ENCODE data around the gene TOM1L2.

TOM1L2 gene

DNA sequence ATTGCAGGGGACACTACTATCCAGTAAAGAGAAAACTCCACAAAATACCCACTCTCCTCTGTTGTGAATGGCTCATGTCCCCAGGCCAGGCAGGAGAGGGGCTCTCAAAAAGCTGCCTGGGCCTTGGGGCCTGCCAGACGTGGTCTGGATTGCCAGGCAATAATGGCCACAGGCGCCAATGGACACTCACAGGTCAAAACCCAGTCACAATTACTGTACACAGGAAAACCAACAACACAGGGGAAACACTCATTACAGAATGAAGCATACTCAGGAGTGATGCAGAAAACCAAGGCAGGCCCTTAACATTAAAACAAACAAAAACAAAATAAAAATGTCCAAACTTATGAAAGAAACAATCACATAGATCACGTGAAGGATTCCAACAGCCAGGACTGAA, 100.3 kb downstream of the TOM1L2 start:
- H3K4me3 ChIP-seq (ENCODE audit: low read depth, low read length), result no peak overlapping the region
- TF ChIP-seq, protein P1, sequence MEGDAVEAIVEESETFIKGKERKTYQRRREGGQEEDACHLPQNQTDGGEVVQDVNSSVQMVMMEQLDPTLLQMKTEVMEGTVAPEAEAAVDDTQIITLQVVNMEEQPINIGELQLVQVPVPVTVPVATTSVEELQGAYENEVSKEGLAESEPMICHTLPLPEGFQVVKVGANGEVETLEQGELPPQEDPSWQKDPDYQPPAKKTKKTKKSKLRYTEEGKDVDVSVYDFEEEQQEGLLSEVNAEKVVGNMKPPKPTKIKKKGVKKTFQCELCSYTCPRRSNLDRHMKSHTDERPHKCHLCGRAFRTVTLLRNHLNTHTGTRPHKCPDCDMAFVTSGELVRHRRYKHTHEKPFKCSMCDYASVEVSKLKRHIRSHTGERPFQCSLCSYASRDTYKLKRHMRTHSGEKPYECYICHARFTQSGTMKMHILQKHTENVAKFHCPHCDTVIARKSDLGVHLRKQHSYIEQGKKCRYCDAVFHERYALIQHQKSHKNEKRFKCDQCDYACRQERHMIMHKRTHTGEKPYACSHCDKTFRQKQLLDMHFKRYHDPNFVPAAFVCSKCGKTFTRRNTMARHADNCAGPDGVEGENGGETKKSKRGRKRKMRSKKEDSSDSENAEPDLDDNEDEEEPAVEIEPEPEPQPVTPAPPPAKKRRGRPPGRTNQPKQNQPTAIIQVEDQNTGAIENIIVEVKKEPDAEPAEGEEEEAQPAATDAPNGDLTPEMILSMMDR (conservative IDR thresholded peaks at IDR 0.05; ENCODE audit: low read depth, low read length), result no peak
- no peak for DNase-seq (ENCODE audit: low read depth)

DNA sequence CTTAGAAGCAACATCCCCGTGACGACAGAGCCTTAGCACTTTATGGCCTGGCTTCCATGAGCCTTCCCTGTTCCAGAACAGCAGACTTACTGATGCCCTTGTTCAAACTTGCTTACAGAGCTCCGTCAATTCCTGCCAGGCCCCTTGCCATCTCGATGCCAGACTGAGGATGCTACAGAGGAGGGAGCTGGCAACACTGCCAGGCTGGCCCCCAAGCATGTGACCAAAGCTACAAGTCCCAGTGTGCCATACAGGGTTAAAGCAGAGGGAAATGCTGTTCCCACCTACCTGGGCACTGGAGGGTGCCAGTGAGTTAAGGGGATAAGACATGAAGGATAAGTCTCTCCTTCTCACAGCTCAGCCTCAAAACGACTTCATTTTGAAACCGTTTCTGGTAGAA, 102.0 kb downstream of the TOM1L2 start:
- TF ChIP-seq, protein P1 (conservative IDR thresholded peaks at IDR 0.05; ENCODE audit: low read depth, low read length), result no peak
- DNase-seq (ENCODE audit: low read depth), result no peak
- H3K4me3 ChIP-seq (ENCODE audit: low read depth, low read length), result no peak overlapping the region

DNA sequence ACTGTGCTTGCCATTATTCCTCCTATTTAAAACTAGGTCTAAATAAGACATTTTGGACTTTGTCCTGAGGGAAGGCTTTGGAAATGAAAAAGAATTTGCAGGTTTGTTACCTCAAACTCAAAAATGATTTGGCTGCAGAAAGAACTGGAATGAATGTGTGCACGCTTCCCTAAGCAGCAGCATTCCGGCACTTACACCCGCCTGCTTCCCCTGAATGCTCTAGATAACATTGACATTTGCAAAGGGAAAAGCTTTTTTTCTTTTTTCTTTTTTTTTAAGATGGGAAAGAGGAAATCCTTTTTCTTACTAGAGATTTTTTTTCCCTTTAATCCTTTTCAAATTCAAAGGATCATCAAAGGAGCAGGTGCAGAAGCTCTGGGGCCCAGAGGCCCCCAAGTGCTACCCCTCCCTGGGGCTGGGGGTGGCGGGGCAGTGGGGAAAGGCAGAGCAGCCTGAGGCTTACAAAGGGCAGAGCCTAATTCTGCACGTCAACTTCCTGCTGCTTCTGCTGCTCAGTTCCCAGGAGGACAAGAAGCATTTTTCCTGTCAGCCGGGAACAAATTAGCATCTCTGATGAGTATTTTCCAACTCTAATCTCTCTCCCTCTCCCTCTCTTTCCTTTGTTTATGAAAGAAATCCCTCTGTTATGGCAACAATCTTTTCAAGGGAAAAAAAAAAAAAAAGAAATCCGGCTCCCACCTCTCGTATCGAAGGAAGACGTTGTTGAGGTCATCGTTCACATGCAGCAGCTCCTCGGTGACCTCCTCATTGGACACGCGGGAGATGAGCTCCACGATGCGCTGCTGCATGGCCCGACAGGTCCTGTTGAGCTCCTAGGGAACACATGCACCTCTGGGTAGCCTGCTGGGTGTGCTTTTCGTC, 103.3 kb downstream of the TOM1L2 start:
- TF ChIP-seq, protein P1 (conservative IDR thresholded peaks at IDR 0.05; ENCODE audit: low read depth, low read length), result no peak
- DNase-seq (ENCODE audit: low read depth), result peak; percentile 49
- H3K4me3 ChIP-seq (ENCODE audit: low read depth, low read length), result no peak overlapping the region

DNA sequence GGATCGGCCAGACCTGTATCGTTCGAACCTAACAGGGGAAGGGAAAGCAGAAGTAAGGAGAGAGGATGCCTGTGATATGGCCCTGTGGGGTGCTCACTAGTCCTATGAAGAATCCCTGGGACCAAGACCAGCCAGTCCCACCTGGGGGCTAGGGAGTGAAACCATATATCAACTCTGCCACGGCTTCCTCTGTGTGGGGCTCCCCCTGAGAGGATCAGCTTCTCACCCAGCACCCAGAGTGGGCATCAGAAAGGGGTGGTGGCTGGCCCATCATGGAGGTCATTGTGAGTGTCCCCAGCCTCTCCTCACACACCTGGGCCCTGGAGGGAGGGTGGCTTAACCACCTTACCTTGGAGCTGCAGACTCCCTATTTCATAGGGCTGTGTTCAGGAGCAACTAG, 105.3 kb downstream of the TOM1L2 start:
- TF ChIP-seq, protein P1 (conservative IDR thresholded peaks at IDR 0.05; ENCODE audit: low read depth, low read length), result no peak
- no peak for DNase-seq (ENCODE audit: low read depth)

DNA sequence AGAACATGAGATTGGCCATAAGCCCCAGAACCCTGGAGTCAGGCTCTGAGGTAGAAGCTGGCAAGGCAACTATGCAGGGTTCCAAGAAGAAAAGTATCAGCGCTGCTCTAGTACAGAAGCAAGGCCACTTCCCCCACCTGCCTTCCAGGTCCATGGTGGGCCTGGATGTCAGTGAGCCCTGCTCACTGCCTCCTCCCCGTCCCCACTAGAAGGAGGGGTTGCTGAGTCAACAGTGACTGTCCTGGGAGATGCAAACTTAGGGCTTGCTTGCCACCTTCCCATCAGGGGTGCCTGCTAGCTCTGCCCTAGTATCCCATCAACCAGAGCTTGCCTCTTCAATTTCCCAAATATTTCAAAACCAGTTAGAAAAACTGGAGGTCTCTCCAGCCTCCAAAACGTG, 105.8 kb downstream of the TOM1L2 start:
- TF ChIP-seq, protein P1 (conservative IDR thresholded peaks at IDR 0.05; ENCODE audit: low read depth, low read length), result no peak
- DNase-seq (ENCODE audit: low read depth), result no peak
- H3K4me3 ChIP-seq (ENCODE audit: low read depth, low read length), result no peak overlapping the region

More for the DNA sequence above, 105.3 kb downstream of the TOM1L2 start:
- no peak overlapping the region for H3K4me3 ChIP-seq (ENCODE audit: low read depth, low read length)

DNA sequence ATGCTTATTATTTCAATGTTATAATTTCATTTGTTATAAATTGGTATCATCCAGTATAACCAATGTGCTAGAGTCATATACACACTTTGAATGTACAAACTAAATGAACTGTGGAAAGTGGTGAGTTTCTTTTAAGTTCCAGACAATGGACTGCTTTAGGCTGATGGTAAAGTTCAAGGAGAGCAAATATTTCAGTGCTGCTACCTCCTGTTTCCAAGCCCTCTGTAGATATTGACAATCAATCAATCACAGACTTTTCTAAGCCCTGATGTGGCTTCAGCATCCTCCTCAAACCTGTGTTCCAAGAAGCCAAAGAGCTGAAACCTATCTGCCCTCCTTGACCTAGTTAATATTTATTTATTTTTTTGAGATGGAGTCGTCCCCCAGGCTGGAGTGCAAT, 107.2 kb downstream of the TOM1L2 start:
- DNase-seq (ENCODE audit: low read depth), result no peak
- TF ChIP-seq, protein P1 (conservative IDR thresholded peaks at IDR 0.05; ENCODE audit: low read depth, low read length), result no peak
- H3K4me3 ChIP-seq (ENCODE audit: low read depth, low read length), result no peak overlapping the region

DNA sequence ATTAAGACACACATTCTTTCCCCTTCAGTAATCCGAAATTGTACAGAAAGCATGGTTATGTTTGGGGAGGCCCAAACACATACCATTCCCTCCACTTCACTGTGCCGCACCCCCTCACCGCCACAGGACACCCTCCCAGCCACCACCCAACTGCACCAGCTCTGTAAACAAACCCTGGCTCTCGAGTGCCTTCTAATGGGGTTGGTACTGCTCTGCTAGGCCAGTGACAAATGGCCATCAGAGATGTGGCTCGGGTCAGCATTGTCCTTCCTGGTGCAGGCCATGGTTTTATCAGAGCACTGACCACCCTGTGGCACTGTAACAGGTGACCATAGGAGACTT, 111.5 kb downstream of the TOM1L2 start:
- H3K4me3 ChIP-seq (ENCODE audit: low read depth, low read length), result no peak overlapping the region
- TF ChIP-seq, protein P1 (conservative IDR thresholded peaks at IDR 0.05; ENCODE audit: low read depth, low read length), result no peak
- DNase-seq (ENCODE audit: low read depth), result no peak

All from choroid plexus epithelial cell (primary cell).